CD1c-positive myeloid dendritic cell (primary cell): ENCODE measurements around the gene FIGN.

Source experiments
- DNase-seq: peaks from one replicate; pipeline ENCODE4 v3.0.0-alpha.2; 2016; ENCODE audit errors: extremely low spot score

Gene FIGN

GRCh38 chr2:163611557-163611906, 124.3 kb downstream of the FIGN start:
- no peak for DNase-seq

GRCh38 chr2:163610817-163611556, 124.8 kb downstream of the FIGN start:
- DNase-seq: no peak

- DNase-seq: no peak
Observed at GRCh38 chr2:163607630-163608029, 128.2 kb downstream of the FIGN start.

- DNase-seq: no peak
Observed at GRCh38 chr2:163606878-163607277, 128.9 kb downstream of the FIGN start.

- DNase-seq: no peak
Observed at GRCh38 chr2:163605779-163606178, 130.0 kb downstream of the FIGN start.

GRCh38 chr2:163604941-163605555, 130.8 kb downstream of the FIGN start:
- no peak for DNase-seq

GRCh38 chr2:163602196-163602595, 133.6 kb downstream of the FIGN start:
- no peak for DNase-seq

GRCh38 chr2:163601377-163601776, 134.4 kb downstream of the FIGN start:
- no peak for DNase-seq

- DNase-seq: no peak
Observed at GRCh38 chr2:163600801-163601200, 135.0 kb downstream of the FIGN start.

- no peak for DNase-seq
Observed at GRCh38 chr2:163595028-163595427, 140.8 kb downstream of the FIGN start.

- DNase-seq: no peak
Observed at GRCh38 chr2:163594497-163594896, 141.3 kb downstream of the FIGN start.

- DNase-seq: no peak
Observed at GRCh38 chr2:163593982-163594381, 141.8 kb downstream of the FIGN start.

GRCh38 chr2:163592954-163593622, 142.7 kb downstream of the FIGN start:
- DNase-seq: no peak

GRCh38 chr2:163591461-163591860, 144.3 kb downstream of the FIGN start:
- no peak for DNase-seq

GRCh38 chr2:163580757-163581156, 155.1 kb downstream of the FIGN start:
- no peak for DNase-seq

GRCh38 chr2:163574309-163574708, 161.5 kb downstream of the FIGN start:
- DNase-seq: no peak

GRCh38 chr2:163573652-163574051, 162.2 kb downstream of the FIGN start:
- DNase-seq: no peak

GRCh38 chr2:163572850-163573249, 163.0 kb downstream of the FIGN start:
- no peak for DNase-seq

- DNase-seq: no peak
Observed at GRCh38 chr2:163571423-163572102, 164.2 kb downstream of the FIGN start.

GRCh38 chr2:163570391-163570790, 165.4 kb downstream of the FIGN start:
- DNase-seq: no peak

- DNase-seq: no peak
Observed at GRCh38 chr2:163565192-163565591, 170.6 kb downstream of the FIGN start.

GRCh38 chr2:163564236-163564635, 171.6 kb downstream of the FIGN start:
- DNase-seq: no peak

GRCh38 chr2:163563336-163563735, 172.5 kb downstream of the FIGN start:
- DNase-seq: no peak
